ENCODE measurements around the gene SETD1B.

- TF ChIP-seq CTCF (IDR thresholded peaks at IDR 0.05) (no peak), POLR2A (IDR thresholded peaks at IDR 0.05) (no peak)
Measured at GRCh38 chr12:121787063-121788025, 16.5 kb upstream of the SETD1B start.
